Measurements from ENCODE around the gene OR6J1. TPM values are rescaled to one million over a fixed set of nuclear protein-coding genes. Genes with fewer than 3 reads are reported as not detected.

OR6J1 gene
- total RNA-seq, 1 experiment from 2014 or later: not detected

DNA sequence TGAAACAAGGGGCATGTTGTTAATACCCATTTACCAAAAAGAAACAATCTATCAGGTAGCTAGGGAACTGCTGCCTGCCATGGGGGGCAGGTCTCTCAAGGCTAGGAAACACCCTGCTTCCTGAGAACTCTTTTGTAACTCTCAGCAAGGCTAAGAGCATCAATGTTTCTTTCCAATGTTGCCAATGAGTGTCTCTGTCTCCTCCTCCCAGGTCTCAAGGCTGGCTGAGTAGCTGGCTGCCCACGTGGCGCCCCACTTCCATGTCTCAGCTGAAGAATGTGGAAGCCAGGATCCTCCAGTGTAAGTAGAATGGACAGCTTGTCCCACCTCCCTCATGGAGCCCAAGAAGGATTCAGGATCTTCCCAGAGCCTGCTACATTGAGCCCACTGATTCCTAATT is 42.7 kb downstream of the OR6J1 start:
- H3K27ac ChIP-seq (ENCODE audit: low read length): no peak overlapping the region
- POLR2A ChIA-PET (ENCODE audit: unreplicated experiment): no interaction called here
- no peak for DNase-seq
- no peak overlapping the region for H3K4me3 ChIP-seq (ENCODE audit: low read length)
- H3K9ac ChIP-seq (ENCODE audit: low read length): no peak overlapping the region
- H3F3A ChIP-seq (ENCODE audit: low read length, unreplicated experiment): peaks cover 5% of the 10 kb centered on the region
- no peaks in the 10 kb centered on the region for H3K9me3 ChIP-seq (ENCODE audit: low read length)
- no peaks in the 10 kb centered on the region for H3K27me3 ChIP-seq (ENCODE audit: low read length)
- no peak overlapping the region for H2AFZ ChIP-seq (ENCODE audit: low read length)
- BruUV-seq (replicated peaks): no TSS peak
- no peaks in the 10 kb centered on the region for H4K20me1 ChIP-seq (ENCODE audit: low read length)
- TF ChIP-seq EZH2 (IDR thresholded peaks at IDR 0.05; ENCODE audit: low read length, unreplicated experiment) (no peak), EZH2phosphoT487 (IDR thresholded peaks at IDR 0.05; ENCODE audit: borderline replicate concordance, low read length) (no peak)
- TF ChIP-seq, protein P1, sequence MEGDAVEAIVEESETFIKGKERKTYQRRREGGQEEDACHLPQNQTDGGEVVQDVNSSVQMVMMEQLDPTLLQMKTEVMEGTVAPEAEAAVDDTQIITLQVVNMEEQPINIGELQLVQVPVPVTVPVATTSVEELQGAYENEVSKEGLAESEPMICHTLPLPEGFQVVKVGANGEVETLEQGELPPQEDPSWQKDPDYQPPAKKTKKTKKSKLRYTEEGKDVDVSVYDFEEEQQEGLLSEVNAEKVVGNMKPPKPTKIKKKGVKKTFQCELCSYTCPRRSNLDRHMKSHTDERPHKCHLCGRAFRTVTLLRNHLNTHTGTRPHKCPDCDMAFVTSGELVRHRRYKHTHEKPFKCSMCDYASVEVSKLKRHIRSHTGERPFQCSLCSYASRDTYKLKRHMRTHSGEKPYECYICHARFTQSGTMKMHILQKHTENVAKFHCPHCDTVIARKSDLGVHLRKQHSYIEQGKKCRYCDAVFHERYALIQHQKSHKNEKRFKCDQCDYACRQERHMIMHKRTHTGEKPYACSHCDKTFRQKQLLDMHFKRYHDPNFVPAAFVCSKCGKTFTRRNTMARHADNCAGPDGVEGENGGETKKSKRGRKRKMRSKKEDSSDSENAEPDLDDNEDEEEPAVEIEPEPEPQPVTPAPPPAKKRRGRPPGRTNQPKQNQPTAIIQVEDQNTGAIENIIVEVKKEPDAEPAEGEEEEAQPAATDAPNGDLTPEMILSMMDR (conservative IDR thresholded peaks at IDR 0.05; ENCODE audit: low read depth, low read length): no peak
- peaks cover 72% of the 10 kb centered on the region for H3K4me1 ChIP-seq (ENCODE audit: insufficient read depth, low read length)
- H3K79me2 ChIP-seq (ENCODE audit: low read length): peaks cover 16% of the 10 kb centered on the region
- no peak for ATAC-seq
- intact Hi-C loops (cut with micrococcal nuclease): no loop called here
- H3K9me2 ChIP-seq (replicated peaks; ENCODE audit: low read length): no peaks in the 10 kb centered on the region
- peaks cover 16% of the 10 kb centered on the region for H3K36me3 ChIP-seq (ENCODE audit: low read depth, low read length)
- CTCF ChIA-PET: no interaction called here
- H3K4me2 ChIP-seq (ENCODE audit: low read length): no peak overlapping the region

DNA sequence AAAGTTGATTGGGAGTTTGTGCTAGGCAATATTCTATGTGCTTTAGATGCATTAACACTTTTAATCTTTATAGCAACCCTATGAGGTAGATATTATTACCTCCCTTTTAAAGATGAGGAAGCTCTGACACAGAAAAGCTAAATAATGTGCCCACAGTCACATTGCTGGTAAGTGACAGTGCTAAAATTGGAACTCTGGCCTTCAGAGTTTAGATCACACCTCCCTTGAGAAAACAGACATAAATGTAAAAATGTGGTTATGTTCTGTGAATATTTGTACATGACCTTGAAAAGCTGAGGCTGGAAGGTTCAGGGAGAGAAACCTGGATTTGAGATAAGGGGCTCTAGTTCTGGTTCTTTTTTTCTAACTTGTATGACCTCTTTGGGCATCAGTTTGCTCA is 44.1 kb downstream of the OR6J1 start:
- no peak for TF ChIP-seq EZH2 (IDR thresholded peaks at IDR 0.05; ENCODE audit: low read length, unreplicated experiment)
- TF ChIP-seq, protein P1 (conservative IDR thresholded peaks at IDR 0.05; ENCODE audit: low read depth, low read length): no peak
- no peak for TF ChIP-seq EZH2phosphoT487 (IDR thresholded peaks at IDR 0.05; ENCODE audit: borderline replicate concordance, low read length)
- Histone ChIP-seq H3F3A (ENCODE audit: low read length, unreplicated experiment) (peaks cover 5% of the 10 kb centered on the region), H3K9ac (ENCODE audit: low read length) (no peak overlapping the region), H3K27ac (ENCODE audit: low read length) (no peak overlapping the region), H3K9me2 (replicated peaks; ENCODE audit: low read length) (no peaks in the 10 kb centered on the region), H3K36me3 (ENCODE audit: low read depth, low read length) (peaks cover 12% of the 10 kb centered on the region), H3K79me2 (ENCODE audit: low read length) (peaks cover 16% of the 10 kb centered on the region), H4K20me1 (ENCODE audit: low read length) (no peaks in the 10 kb centered on the region), H3K9me3 (ENCODE audit: low read length) (no peaks in the 10 kb centered on the region), H3K4me1 (ENCODE audit: insufficient read depth, low read length) (peaks cover 60% of the 10 kb centered on the region), H3K4me2 (ENCODE audit: low read length) (peak overlapping the region; percentile 87), H3K27me3 (ENCODE audit: low read length) (no peaks in the 10 kb centered on the region), H3K4me3 (ENCODE audit: low read length) (peak overlapping the region; percentile 89; the same call in 1 of the 2 replicates), H2AFZ (ENCODE audit: low read length) (no peak overlapping the region)
- intact Hi-C loops (cut with micrococcal nuclease): no loop called here
- DNase-seq: no peak
- ChIA-PET CTCF (no interaction called here), POLR2A (ENCODE audit: unreplicated experiment) (no interaction called here)
- no peak for ATAC-seq
- BruUV-seq (replicated peaks): no TSS peak

DNA sequence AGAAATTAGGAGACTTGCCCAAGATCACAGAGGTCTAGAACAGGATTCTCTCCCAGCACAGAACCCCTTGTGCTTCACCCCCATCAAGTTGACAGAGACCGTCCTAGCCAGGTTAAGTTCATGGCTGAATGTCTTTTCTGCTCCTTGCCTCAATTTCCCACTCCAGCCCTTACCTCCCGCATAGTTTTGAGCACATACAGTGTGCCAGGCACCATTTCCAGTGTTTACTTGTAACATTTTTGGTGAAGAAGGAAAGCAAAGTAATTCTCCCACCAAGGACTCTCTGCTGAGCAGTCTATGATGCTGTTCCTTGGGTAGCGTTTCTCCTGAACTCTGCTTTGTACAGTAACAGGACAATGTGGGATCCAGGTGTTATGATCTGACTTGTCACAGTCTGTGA is 44.8 kb downstream of the OR6J1 start:
- H3F3A ChIP-seq (ENCODE audit: low read length, unreplicated experiment): peaks cover 5% of the 10 kb centered on the region
- peaks cover 54% of the 10 kb centered on the region for H3K4me1 ChIP-seq (ENCODE audit: insufficient read depth, low read length)
- peak overlapping the region; percentile 73 for H3K9ac ChIP-seq (ENCODE audit: low read length)
- peak overlapping the region; percentile 68 for H3K27ac ChIP-seq (ENCODE audit: low read length)
- H3K4me2 ChIP-seq (ENCODE audit: low read length): peak overlapping the region; percentile 87
- intact Hi-C loops (cut with micrococcal nuclease): loop anchor here (2.0 kb wide), 2 partner anchors 29 to 53 kb away; no protein-coding TSS in a partner anchor
- DNase-seq (no peak), ATAC-seq (no peak)
- H3K27me3 ChIP-seq (ENCODE audit: low read length): no peaks in the 10 kb centered on the region
- peak overlapping the region; percentile 97 for H2AFZ ChIP-seq (ENCODE audit: low read length)
- CTCF ChIA-PET: interaction anchor here (0.6 to 1.4 kb wide), 8 partner anchors 10 to 167 kb away, joined by 3 to 12 read pairs (median 4); partner anchors contain the start of gene DAD1
- peak overlapping the region; percentile 89 for H3K4me3 ChIP-seq (ENCODE audit: low read length)
- no peaks in the 10 kb centered on the region for H3K9me2 ChIP-seq (replicated peaks; ENCODE audit: low read length)
- H3K9me3 ChIP-seq (ENCODE audit: low read length): no peaks in the 10 kb centered on the region
- H3K79me2 ChIP-seq (ENCODE audit: low read length): peaks cover 16% of the 10 kb centered on the region
- BruUV-seq (replicated peaks): no TSS peak
- H4K20me1 ChIP-seq (ENCODE audit: low read length): no peaks in the 10 kb centered on the region
- H3K36me3 ChIP-seq (ENCODE audit: low read depth, low read length): peaks cover 9% of the 10 kb centered on the region; the same call in 1 of the 2 replicates
- POLR2A ChIA-PET (ENCODE audit: unreplicated experiment): interaction anchor here (1.1 to 1.9 kb wide), 2 partner anchors 10 to 52 kb away, joined by 5 to 18 read pairs; partner anchors contain the start of gene DAD1
- no peak for TF ChIP-seq EZH2phosphoT487 (IDR thresholded peaks at IDR 0.05; ENCODE audit: borderline replicate concordance, low read length)
- TF ChIP-seq EZH2 (IDR thresholded peaks at IDR 0.05; ENCODE audit: low read length, unreplicated experiment): no peak
- TF ChIP-seq, protein P1 (conservative IDR thresholded peaks at IDR 0.05; ENCODE audit: low read depth, low read length): no peak

All from PC-3 (cell line).